HFF-Myc (cell line): ENCODE data around the gene ARHGEF4.

ENCODE experiments used
- DNase-seq: peaks from one replicate; pipeline ENCODE4 v3.0.0-alpha.2; 2011; ENCODE audit warnings: low read depth; ENCODE audit errors: extremely low read depth
- H3K4me3 ChIP-seq: replicated peaks from 2 replicates; pipeline ENCODE4 v1.5.1; 2011; ENCODE audit warnings: low read depth, mild to moderate bottlenecking, control low read depth, low read length
- TF ChIP-seq, protein P1 (sequence below): IDR thresholded peaks from 2 replicates; pipeline ENCODE4 v1.5.1; 2012; ENCODE audit warnings: mild to moderate bottlenecking, low read depth, low read length, control low read depth; ENCODE audit errors: missing control alignments

Gene ARHGEF4

DNA sequence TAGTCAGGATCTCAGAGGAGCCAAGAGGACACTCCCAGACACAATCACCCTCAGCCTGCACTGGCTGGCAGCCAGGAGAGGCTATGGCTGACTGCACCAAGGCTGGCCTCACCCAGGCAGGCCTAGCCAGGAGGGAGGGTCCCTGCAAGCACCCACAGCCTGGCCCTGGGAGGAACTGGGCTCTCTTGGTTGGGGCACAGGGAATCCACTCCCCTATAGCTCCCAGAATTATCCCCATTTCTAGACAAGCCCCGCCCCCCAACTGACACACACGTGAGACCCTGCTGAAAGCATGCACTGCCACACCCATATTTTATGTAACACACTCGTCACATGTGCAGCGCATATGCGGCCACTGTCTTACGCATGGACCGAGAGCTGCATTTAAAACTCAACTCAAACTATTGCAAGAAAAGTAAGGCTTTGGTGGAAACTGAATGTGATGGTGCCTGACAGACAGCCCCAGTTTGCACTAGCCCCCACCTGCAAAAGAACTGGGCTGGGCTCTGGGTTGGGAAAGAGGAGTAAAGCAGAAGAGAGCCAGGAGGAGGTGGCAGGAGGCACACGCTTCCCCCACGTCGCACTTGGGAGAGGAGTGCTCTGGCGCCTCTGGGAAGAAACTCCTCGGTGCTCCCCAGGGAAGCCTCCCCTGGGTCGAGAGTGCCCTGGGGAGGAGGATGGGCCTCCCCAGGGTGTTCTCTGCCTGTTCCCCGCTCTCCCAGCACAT, 28.9 kb upstream of the ARHGEF4 start:
- no peak overlapping the region for H3K4me3 ChIP-seq
- TF ChIP-seq, protein P1, sequence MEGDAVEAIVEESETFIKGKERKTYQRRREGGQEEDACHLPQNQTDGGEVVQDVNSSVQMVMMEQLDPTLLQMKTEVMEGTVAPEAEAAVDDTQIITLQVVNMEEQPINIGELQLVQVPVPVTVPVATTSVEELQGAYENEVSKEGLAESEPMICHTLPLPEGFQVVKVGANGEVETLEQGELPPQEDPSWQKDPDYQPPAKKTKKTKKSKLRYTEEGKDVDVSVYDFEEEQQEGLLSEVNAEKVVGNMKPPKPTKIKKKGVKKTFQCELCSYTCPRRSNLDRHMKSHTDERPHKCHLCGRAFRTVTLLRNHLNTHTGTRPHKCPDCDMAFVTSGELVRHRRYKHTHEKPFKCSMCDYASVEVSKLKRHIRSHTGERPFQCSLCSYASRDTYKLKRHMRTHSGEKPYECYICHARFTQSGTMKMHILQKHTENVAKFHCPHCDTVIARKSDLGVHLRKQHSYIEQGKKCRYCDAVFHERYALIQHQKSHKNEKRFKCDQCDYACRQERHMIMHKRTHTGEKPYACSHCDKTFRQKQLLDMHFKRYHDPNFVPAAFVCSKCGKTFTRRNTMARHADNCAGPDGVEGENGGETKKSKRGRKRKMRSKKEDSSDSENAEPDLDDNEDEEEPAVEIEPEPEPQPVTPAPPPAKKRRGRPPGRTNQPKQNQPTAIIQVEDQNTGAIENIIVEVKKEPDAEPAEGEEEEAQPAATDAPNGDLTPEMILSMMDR: no peak
- DNase-seq: peak; percentile 36

DNA sequence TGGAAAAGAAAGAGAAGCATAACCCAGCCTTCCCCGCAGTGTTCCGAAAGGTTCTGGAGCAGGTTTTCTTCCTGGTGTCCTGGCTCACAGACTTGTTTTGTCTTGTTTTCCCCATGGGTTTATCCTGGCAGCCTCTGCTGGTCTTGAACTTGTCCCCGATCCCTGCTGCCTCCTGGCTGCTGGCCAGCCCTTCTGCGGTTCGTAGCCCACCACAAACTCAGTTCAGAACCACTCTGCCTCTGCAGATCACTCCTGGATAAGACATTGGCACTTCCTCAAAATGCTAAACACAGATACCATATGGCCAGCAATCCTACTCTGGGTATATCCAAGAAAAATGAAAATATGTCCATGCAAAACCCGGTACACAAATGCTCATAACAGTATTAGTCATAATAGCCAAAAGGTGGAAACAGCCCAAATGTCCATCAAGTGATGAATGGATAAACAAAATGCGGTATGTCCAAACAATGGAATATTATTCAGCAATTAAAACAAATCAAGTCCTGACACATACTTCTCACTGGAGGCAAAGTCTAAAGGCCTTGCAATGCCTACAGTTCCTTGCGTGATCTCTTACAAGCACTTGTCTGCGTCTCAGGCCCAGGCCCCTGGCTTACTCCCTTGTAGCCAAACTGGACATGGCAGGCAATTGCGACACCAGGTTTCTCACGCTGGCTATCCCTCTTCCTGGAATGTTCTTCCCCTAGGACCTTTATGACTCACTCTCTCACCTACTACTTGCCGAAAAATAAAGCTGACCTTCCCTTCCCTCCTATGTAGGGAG, 28.0 kb upstream of the ARHGEF4 start:
- TF ChIP-seq, protein P1: no peak
- DNase-seq: no peak
- H3K4me3 ChIP-seq: no peak overlapping the region

DNA sequence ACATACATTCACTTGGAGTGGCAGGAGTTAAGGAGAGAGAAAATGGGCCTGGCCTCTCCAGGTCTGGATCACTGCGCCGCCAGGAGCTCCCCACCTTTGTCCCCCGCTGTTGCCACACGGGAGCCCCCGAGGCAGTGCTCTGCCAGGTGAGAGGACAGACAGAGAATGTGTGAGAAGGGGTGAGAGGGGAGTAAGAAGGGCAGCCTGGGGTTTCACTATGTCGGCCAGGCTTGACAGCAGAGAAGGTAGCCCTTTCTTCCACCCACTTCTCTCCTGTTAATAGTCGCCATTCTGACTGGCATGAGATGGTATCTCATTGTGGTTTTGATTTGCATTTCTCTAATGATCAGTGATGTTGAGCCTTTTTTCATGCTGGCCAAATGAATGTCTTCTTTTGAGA, 26.2 kb upstream of the ARHGEF4 start:
- no peak overlapping the region for H3K4me3 ChIP-seq
- DNase-seq: no peak
- TF ChIP-seq, protein P1: no peak

DNA sequence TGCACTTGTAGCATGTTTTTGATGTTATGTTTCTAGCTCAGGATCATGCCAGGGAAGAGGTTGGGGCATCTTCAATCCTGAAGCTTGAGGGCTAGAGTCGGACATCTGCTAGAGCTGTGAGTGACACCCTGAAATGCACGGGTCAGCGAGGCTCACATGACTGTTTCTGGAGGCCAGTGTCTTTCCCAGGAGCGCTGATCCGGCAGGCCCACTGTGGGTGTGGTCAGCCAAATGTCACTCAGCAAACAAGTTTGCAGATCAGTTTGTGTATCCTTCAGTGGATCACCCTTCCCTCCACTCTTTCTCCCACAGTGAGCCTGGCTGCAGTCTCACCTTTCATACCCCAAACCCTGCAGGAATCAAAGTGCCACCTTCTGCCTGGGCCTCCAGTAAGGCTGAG, 23.0 kb upstream of the ARHGEF4 start:
- DNase-seq: no peak
- TF ChIP-seq, protein P1: no peak
- no peak overlapping the region for H3K4me3 ChIP-seq

DNA sequence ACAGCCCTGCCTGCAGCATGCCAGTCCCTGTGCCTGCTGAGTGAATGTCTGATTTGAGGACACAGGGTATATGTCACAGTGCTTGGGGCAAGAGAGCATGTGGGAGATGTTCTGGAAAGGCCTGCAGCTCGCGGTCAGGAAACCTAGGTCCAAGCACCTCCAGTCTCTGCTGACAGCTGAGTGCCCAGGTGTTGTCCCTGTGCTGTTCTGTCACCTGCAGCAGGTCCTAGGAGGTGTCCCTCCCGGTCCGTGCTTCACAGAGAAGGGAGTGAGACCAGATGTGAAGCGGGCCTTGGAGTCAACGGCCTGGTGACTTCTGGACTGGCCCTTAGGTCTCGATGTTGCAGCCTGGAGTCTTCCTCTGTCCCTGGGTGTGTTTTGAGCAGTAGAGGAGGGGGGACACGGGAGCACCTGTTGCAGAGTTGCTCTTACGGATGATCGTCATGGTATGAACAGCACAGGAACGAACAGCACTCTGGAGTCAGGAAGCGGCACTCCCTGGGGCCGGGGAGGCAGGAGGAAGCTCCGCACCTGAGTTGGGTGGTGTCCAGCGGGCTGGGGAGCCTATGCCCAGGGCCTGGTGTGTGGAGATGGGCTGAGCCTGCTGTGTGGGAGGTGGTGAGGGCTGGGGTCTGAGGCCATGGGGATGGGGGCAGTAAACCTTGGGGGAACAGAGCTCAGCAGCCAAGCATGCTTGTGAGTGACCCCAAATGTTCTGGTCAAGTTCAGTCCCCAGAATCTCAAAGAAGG, 21.6 kb upstream of the ARHGEF4 start:
- TF ChIP-seq, protein P1: no peak
- no peak for DNase-seq
- no peak overlapping the region for H3K4me3 ChIP-seq

DNA sequence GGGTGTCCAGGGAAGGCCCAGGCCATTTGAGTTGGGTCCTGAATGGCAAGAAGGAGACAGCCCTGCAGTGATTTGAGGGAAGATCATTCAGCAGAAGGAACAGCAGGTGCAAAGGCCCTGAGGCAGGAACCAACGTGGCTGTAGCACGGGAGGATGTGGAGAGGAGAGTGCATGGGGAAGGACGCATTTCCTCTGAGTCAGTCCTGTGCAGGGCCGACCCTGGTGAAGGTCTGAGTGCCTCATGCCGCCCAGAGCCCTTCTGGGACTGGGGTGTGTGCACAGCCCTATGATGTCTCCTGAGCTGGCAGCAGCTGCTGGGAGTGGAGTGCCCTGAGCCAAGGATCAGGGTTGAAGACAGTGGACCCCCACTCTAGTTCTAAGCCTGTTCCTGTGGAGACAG, 17.9 kb upstream of the ARHGEF4 start:
- no peak for DNase-seq
- TF ChIP-seq, protein P1: no peak
- no peak overlapping the region for H3K4me3 ChIP-seq
